PFSK-1 (cell line): Measurements from ENCODE around the gene SAMD11.

Source experiments
- FOXP2 ChIP-seq: optimal IDR thresholded peaks from 2 replicates; pipeline ENCODE3; 2011; ENCODE audit warnings: borderline replicate concordance, control low read depth, inconsistent platforms; ENCODE audit not compliant: insufficient read depth; ENCODE audit errors: extremely low read length, extremely low read depth
- POLR2AphosphoS5 ChIP-seq: IDR thresholded peaks from 2 replicates; pipeline ENCODE4 v1.6.1; 2012; ENCODE audit warnings: low read depth, mild to moderate bottlenecking, control low read depth, low read length, moderate library complexity
- REST ChIP-seq, 2 experiments: IDR thresholded peaks; 2 replicates each; pipeline versions ENCODE4 v1.6.1 to v1.8.0; 2011 to 2012; ENCODE audit warnings: low read depth in 2 of 2, low read length in 2 of 2, control low read depth in 1 of 2, inconsistent platforms in 1 of 2, mild to moderate bottlenecking in 1 of 2, moderate library complexity in 1 of 2; ENCODE audit not compliant: insufficient read depth in 1 of 2
- SIN3A ChIP-seq: IDR thresholded peaks from 2 replicates; pipeline ENCODE4 v1.6.1; 2012; ENCODE audit warnings: mild to moderate bottlenecking, low read length, moderate library complexity, borderline replicate concordance; ENCODE audit not compliant: insufficient read depth
- TAF1 ChIP-seq: IDR thresholded peaks from 2 replicates; pipeline ENCODE4 v1.6.1; 2012; ENCODE audit warnings: low read length, control low read depth, borderline replicate concordance; ENCODE audit not compliant: insufficient read depth

The SAMD11 gene

GRCh38 chr1:914131-914890 is 9.4 kb upstream of the SAMD11 start:
- TF ChIP-seq POLR2AphosphoS5 (no peak), TAF1 (no peak)

GRCh38 chr1:914891-915280 is 8.8 kb upstream of the SAMD11 start:
- no peak for TF ChIP-seq POLR2AphosphoS5
- TF ChIP-seq TAF1: no peak
- no peak for TF ChIP-seq FOXP2
- TF ChIP-seq REST (IDR thresholded peaks at IDR 0.05; ENCODE audit: insufficient read depth in 1 of 2, low read depth in 2 of 2, low read length in 2 of 2): no peak
- TF ChIP-seq SIN3A: no peak

GRCh38 chr1:915295-916172 is 8.2 kb upstream of the SAMD11 start:
- TF ChIP-seq FOXP2: no peak
- no peak for TF ChIP-seq SIN3A

GRCh38 chr1:916173-917075 is 7.3 kb upstream of the SAMD11 start:
- TF ChIP-seq SIN3A (no peak), POLR2AphosphoS5 (no peak), TAF1 (no peak), FOXP2 (no peak), REST (IDR thresholded peaks at IDR 0.05; ENCODE audit: insufficient read depth in 1 of 2, low read depth in 2 of 2, low read length in 2 of 2) (no peak)

- TF ChIP-seq FOXP2 (no peak), REST (IDR thresholded peaks at IDR 0.05; ENCODE audit: insufficient read depth in 1 of 2, low read depth in 2 of 2, low read length in 2 of 2) (no peak), POLR2AphosphoS5 (0 out of 2 replicates have a peak, but pooled peaks have one; percentile 10)
Observed at GRCh38 chr1:917076-917459, 6.7 kb upstream of the SAMD11 start.
